Measurements from ENCODE around the gene LTBR.
A peak's percentile ranks its signal among the peaks of the same experiment; 100 is the strongest.
"Not testable (repeated sequence)": the region's sequence is repeated elsewhere in the genome, so short reads cannot be mapped to it uniquely, and the experiment has no call there.

The LTBR gene

DNA sequence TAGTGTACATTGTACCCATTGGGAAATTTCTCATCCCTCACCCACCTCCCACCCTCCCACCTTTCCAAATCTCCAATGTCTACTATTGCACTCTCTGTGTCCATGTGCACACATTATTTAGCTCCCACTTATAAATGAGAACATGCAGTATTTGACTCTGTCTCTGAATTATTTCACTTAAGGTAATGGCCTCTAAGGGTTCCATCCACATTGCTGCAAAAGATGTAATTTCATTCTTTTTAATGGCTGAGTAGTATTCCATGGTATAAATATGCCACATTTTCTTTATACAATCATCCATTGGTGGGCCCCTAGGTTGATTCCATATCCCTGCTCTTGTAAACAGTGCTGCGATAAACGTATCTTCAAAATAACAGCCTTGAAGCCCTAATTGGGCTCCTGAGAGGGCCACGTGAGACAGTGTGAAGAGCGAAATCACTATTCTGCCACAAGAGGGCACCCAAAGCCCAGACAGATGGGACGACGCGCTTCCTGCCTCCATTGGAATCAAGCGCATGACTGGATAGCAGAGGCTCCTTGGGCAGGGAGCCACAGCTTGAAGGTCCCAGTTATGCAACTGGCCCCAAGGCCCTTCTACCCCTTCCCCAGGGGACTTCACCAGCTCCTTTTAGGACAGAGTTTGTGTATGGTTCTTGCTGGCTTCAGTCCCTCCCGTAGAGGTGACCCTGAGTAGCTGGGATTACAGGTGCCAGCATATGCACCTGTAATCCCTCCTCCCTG is 39.5 kb downstream of the LTBR start:
- TF ChIP-seq, protein P1, sequence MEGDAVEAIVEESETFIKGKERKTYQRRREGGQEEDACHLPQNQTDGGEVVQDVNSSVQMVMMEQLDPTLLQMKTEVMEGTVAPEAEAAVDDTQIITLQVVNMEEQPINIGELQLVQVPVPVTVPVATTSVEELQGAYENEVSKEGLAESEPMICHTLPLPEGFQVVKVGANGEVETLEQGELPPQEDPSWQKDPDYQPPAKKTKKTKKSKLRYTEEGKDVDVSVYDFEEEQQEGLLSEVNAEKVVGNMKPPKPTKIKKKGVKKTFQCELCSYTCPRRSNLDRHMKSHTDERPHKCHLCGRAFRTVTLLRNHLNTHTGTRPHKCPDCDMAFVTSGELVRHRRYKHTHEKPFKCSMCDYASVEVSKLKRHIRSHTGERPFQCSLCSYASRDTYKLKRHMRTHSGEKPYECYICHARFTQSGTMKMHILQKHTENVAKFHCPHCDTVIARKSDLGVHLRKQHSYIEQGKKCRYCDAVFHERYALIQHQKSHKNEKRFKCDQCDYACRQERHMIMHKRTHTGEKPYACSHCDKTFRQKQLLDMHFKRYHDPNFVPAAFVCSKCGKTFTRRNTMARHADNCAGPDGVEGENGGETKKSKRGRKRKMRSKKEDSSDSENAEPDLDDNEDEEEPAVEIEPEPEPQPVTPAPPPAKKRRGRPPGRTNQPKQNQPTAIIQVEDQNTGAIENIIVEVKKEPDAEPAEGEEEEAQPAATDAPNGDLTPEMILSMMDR (conservative IDR thresholded peaks at IDR 0.05; ENCODE audit: low read depth, low read length): peak; percentile 78
- peak; percentile 62 for DNase-seq (ENCODE audit: low read depth)
- H3K4me3 ChIP-seq (ENCODE audit: low read length): no peak overlapping the region

DNA sequence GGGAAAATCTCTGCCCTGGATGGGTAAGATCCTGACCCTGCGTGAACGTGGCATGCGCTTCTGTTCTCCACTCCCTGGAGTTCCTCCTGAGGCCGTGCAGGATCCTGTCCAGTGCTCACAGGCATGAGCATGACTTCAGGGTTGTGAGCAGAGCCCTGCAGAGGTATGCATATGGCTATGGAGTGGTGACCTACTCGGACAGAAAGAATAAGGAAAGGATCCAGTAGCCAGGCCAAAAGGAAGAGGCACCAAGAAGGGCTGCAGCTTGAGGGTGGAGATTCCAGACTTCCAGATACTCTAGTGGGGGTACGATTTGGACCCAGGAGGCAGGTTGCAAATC is 40.0 kb downstream of the LTBR start:
- TF ChIP-seq, protein P1 (conservative IDR thresholded peaks at IDR 0.05; ENCODE audit: low read depth, low read length): no peak
- H3K4me3 ChIP-seq (ENCODE audit: low read length): no peak overlapping the region
- DNase-seq (ENCODE audit: low read depth): no peak

DNA sequence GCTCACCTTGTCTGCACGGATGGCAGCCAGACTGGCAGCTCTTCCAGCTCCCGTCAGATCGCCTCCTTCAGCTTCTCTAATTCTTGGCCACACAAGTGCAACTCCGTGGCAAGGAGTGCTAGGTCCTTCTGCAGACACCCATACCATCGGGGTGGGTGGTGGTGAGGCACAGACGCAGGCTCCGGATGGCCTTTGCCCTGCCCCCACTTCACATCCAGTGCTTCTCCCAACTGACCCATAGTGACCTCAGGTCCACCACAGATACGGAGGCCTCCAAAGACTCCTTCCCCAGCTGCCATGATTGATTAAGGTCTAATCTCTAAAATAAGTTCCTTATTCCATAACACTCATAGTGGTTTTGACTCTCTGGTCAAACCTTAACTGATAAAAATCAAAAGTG is 40.9 kb downstream of the LTBR start:
- no peak for DNase-seq (ENCODE audit: low read depth)
- no peak overlapping the region for H3K4me3 ChIP-seq (ENCODE audit: low read length)
- TF ChIP-seq, protein P1 (conservative IDR thresholded peaks at IDR 0.05; ENCODE audit: low read depth, low read length): no peak

DNA sequence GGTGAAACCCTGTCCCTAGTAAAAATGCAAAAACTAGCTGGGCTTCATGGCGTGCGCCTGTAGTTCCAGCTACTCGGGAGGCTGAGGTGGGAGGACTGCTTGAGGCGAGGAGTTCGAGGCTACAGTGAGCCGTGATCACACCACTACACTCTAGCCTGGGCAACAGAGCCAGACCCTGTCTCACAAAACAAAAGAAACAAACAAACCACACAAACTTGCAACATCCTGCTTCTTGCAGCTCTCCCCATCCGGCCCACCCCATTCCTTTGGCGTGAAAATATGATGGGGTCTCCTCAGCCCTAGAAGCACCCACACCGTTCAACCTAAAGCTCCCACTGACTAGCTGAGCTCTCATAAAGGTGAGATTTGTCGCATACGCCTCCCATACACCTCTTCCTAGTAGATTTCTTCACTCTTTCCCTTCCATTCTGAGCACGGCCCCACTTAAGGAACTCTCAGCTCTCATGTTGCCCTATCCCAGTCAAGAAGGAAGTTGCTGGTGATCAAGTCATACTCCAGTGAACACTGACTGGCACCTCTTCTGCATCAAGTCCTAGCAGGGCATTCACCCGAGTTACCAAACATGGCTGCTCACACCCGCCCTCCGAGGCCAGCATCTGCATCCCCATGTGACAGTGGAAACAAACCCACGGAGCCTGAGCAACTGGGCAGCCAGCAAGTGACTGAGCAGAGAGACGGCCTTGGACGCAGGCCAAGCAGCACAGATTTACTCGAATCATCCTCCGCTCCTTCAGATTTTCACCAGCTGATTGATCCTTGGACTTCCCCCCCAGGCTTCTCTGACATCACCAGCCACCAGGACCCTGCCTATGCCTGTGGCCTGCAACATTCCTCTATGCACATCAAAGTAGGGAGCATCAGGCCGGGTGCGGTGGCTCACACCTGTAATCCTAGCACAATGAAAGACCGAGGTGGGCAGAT is 41.9 kb downstream of the LTBR start:
- TF ChIP-seq, protein P1 (conservative IDR thresholded peaks at IDR 0.05; ENCODE audit: low read depth, low read length): no peak
- H3K4me3 ChIP-seq (ENCODE audit: low read length): no peak overlapping the region
- peak; percentile 2 for DNase-seq (ENCODE audit: low read depth)

DNA sequence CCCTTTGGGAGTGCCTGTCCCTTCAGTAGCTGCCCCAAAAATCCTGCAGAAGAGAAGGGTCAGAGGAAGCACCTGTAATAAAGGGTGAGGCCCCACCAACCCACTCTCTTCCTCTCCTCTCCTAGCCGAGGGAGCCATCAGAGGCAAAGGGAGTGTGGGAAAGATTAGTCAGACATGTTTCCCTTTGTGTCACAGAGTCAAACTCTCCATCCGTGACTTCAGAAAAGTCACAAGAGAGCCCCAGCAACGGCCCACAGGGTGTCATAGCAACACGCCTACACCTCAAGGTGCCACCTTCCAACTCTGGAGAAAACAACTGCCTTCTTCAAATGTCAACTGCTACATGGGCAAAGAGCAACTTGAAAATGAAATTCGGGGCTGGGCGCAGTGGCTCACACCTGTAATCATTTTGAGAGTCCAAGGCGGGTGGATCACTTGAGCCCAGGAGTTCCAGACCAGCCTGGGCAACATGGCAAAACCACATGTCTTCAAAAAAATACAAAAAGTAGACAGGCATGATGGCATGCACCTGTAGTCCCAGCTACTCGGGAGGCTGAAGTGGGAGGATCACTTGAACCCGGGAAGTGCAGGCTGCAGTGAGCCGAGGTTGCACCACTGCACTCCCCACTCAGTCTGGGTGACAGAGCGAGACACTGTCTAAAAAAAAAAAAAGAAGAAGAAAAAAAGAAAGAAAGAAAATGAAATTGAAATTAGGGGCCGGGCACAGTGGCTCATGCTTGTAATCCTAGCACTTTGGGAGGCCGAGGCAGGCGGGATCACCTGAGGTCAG is 43.1 kb downstream of the LTBR start:
- DNase-seq (ENCODE audit: low read depth): no peak
- TF ChIP-seq, protein P1 (conservative IDR thresholded peaks at IDR 0.05; ENCODE audit: low read depth, low read length): no peak
- no peak overlapping the region for H3K4me3 ChIP-seq (ENCODE audit: low read length)

DNA sequence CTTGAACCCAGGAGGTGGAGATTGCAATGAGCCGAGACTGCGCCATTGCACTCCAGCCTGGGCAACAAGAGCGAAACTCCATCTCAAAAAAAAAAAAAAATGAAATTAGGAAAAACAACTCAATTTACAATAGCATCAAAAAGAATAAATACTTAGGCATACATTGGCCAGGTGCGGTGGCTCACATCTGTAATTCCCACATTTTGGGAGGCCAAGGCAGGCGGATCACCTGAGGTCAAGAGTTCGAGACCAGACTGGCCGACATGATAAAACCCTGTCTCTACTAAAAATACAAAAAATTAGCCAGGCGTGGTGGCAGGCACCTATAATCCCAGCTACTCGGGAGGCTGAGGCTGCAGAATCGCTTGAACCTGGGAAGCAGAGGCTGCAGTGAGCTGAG is 43.8 kb downstream of the LTBR start:
- not testable (repeated sequence) for H3K4me3 ChIP-seq (ENCODE audit: low read length); DNase-seq (ENCODE audit: low read depth)

DNA sequence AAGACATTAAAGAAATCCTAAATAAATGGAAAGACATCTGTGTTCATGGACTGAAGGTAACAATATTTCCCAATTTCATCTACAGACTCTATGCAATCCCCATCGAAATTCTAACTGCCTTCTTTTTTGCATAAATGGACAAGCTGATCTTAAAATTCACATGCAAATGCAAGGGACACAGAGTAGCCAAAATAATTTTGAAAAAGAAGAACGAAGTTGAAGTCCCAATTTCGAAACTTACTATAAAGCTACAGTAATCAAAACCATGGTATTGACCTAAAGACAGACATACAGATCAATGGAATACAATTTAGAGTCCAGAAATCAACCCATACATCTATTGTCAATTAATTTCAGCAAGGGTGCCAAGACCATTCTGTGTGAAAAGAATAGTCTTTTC is 44.4 kb downstream of the LTBR start:
- TF ChIP-seq, protein P1 (conservative IDR thresholded peaks at IDR 0.05; ENCODE audit: low read depth, low read length): no peak
- DNase-seq (ENCODE audit: low read depth): no peak
- no peak overlapping the region for H3K4me3 ChIP-seq (ENCODE audit: low read length)
